Endothelial cell (in vitro differentiated cells): ENCODE measurements around the gene SKI. TPM values are rescaled to one million over a fixed set of nuclear protein-coding genes. Genes with fewer than 3 reads are reported as not detected.

ENCODE experiments used
- DNase-seq: peaks from one replicate; pipeline ENCODE4 v3.0.0; 2021; ENCODE audit warnings: low spot score
- H3K27ac Mint-ChIP-seq: one replicate; pipeline ENCODE4 v1.8.0; 2021; ENCODE audit warnings: mixed read lengths, inconsistent platforms; ENCODE audit not compliant: unreplicated experiment
- H3K27me3 Mint-ChIP-seq: one replicate; pipeline ENCODE4 v1.8.0; 2021; ENCODE audit warnings: mild to moderate bottlenecking, moderate library complexity, mixed read lengths, inconsistent platforms; ENCODE audit not compliant: unreplicated experiment
- H3K36me3 Mint-ChIP-seq: one replicate; pipeline ENCODE4 v1.8.0; 2021; ENCODE audit warnings: mild to moderate bottlenecking, low read depth, mixed read lengths, inconsistent platforms; ENCODE audit not compliant: unreplicated experiment
- H3K4me1 Mint-ChIP-seq: one replicate; pipeline ENCODE4 v1.8.0; 2021; ENCODE audit warnings: mild to moderate bottlenecking, mixed read lengths, inconsistent platforms; ENCODE audit not compliant: unreplicated experiment
- H3K4me3 Mint-ChIP-seq: one replicate; pipeline ENCODE4 v1.8.0; 2021; ENCODE audit warnings: mild to moderate bottlenecking, mixed read lengths, inconsistent platforms; ENCODE audit not compliant: unreplicated experiment
- H3K9me3 Mint-ChIP-seq: one replicate; pipeline ENCODE4 v1.8.0; 2021; ENCODE audit warnings: mixed read lengths, inconsistent platforms; ENCODE audit not compliant: unreplicated experiment
- CTCF ChIP-seq: fragments of 200-600 bp; sonication (generic); IDR thresholded peaks from one replicate; pipeline ENCODE4 v1.5.0; 2021; ENCODE audit warnings: antibody characterized with exemption; ENCODE audit not compliant: unreplicated experiment
- total RNA-seq: library from RNA; stranded (reverse); fragmentation: NEBNext Ultra II Directional; extraction: Animal tissue kit (Norgen Biotek cat#: 25700); gene quantifications from one replicate; pipeline ENCODE4 v1.2.1, GENCODE V29; 2021; ENCODE audit not compliant: unreplicated experiment

Gene SKI
- total RNA-seq, 1 donor from 2014 or later, result 73.3 TPM

- DNase-seq, result no peak
- TF ChIP-seq CTCF, result no peak
- peaks cover 11% of the 10 kb centered on the region for H3K36me3 Mint-ChIP-seq
- H3K27me3 Mint-ChIP-seq, result peaks cover 11% of the 10 kb centered on the region
- H3K9me3 Mint-ChIP-seq, result no peaks in the 10 kb centered on the region
- H3K4me1 Mint-ChIP-seq, result peaks cover 32% of the 10 kb centered on the region
- H3K27ac Mint-ChIP-seq, result peak overlapping the region; percentile 97
- H3K4me3 Mint-ChIP-seq, result no peak overlapping the region
Observed at GRCh38 chr1:2278591-2279209, 50.6 kb downstream of the SKI start.

GRCh38 chr1:2279210-2279639 lies 51.1 kb downstream of the SKI start:
- Mint-ChIP-seq H3K27me3 (peaks cover 12% of the 10 kb centered on the region), H3K9me3 (no peaks in the 10 kb centered on the region), H3K36me3 (peaks cover 11% of the 10 kb centered on the region), H3K27ac (peak overlapping the region; percentile 97), H3K4me3 (peak overlapping the region; percentile 23), H3K4me1 (peaks cover 32% of the 10 kb centered on the region)
- TF ChIP-seq CTCF, result no peak
- peak; percentile 83 for DNase-seq

GRCh38 chr1:2279817-2280216 lies 51.7 kb downstream of the SKI start:
- Mint-ChIP-seq H3K27ac (peak overlapping the region; percentile 97), H3K36me3 (peaks cover 11% of the 10 kb centered on the region), H3K4me3 (peak overlapping the region; percentile 23), H3K4me1 (peaks cover 30% of the 10 kb centered on the region), H3K27me3 (peaks cover 13% of the 10 kb centered on the region), H3K9me3 (no peaks in the 10 kb centered on the region)
- no peak for DNase-seq
- TF ChIP-seq CTCF, result no peak

GRCh38 chr1:2282556-2283270 lies 54.6 kb downstream of the SKI start:
- Mint-ChIP-seq H3K27ac (no peak overlapping the region), H3K4me3 (no peak overlapping the region), H3K9me3 (no peaks in the 10 kb centered on the region), H3K36me3 (peaks cover under 1% of the 10 kb centered on the region), H3K4me1 (peaks cover 14% of the 10 kb centered on the region), H3K27me3 (peaks cover 9% of the 10 kb centered on the region)
- TF ChIP-seq CTCF, result no peak
- no peak for DNase-seq

- Mint-ChIP-seq H3K9me3 (no peaks in the 10 kb centered on the region), H3K4me1 (peaks cover 13% of the 10 kb centered on the region), H3K27ac (no peak overlapping the region), H3K36me3 (no peaks in the 10 kb centered on the region), H3K27me3 (peaks cover 8% of the 10 kb centered on the region), H3K4me3 (no peak overlapping the region)
- TF ChIP-seq CTCF, result no peak
- no peak for DNase-seq
Observed at GRCh38 chr1:2283371-2283990, 55.4 kb downstream of the SKI start.
